ENCODE measurements around the gene USP11. TPM values are rescaled to one million over a fixed set of nuclear protein-coding genes. Genes with fewer than 3 reads are reported as not detected.

The USP11 gene
- polyA plus RNA-seq, 4 donors = 124 to 149 (median 141) TPM

Other genes with a start within 250 kb of the USP11 start
- gene RGN, start 154.6 kb upstream of the USP11 start, polyA plus RNA-seq (ENCODE audit: insufficient read length in 4 of 4) = 10 to 100 TPM; 29.6 to 34.9 (median 31.2) TPM
- 100 to 1,000 TPM in 2 of 4 donors, 10 to 100 TPM in 2; 90.0 to 132 (median 103) TPM for gene NDUFB11, start 88.3 kb upstream of the USP11 start, polyA plus RNA-seq (ENCODE audit: insufficient read length in 4 of 4)
- 10 to 100 TPM; 46.2 to 70.6 (median 60.8) TPM for gene RBM10, start 87.8 kb upstream of the USP11 start, polyA plus RNA-seq (ENCODE audit: insufficient read length in 4 of 4)
- gene UBA1, start 39.2 kb upstream of the USP11 start, polyA plus RNA-seq (ENCODE audit: insufficient read length in 4 of 4) = 100 to 1,000 TPM; 207 to 308 (median 252) TPM
- 100 to 1,000 TPM; 100 to 144 (median 125) TPM for gene CDK16, start 14.3 kb upstream of the USP11 start, polyA plus RNA-seq (ENCODE audit: insufficient read length in 4 of 4)
- 1 to 10 TPM in 2 of 4 donors, under 1 TPM in 2; 0.67 to 1.2 (median 0.92) TPM for gene ZNF157, start 137.6 kb downstream of the USP11 start, polyA plus RNA-seq (ENCODE audit: insufficient read length in 4 of 4)

All from left renal cortex interstitium (tissue), 4 donors.